Dendritic cell treated with granulocyte-macrophage colony-stimulating factor and Interleukin-4, amounts not matched to agents 40 ng/mL and 50 ng/mL, for 4 days (primary cell): ENCODE results near the gene RAB40B.

Experiments
- H3K27ac Mint-ChIP-seq: one replicate; pipeline ENCODE4 v1.8.0; 2022; ENCODE audit warnings: mild to moderate bottlenecking, mixed read lengths
- H3K27me3 Mint-ChIP-seq: one replicate; pipeline ENCODE4 v1.8.0; 2022; ENCODE audit warnings: mild to moderate bottlenecking, mixed read lengths
- H3K36me3 Mint-ChIP-seq: one replicate; pipeline ENCODE4 v1.8.0; 2022; ENCODE audit warnings: low read depth, mixed read lengths
- H3K4me1 Mint-ChIP-seq: one replicate; pipeline ENCODE4 v1.8.0; 2022; ENCODE audit warnings: low read depth, mixed read lengths
- H3K4me3 Mint-ChIP-seq: one replicate; pipeline ENCODE4 v1.8.0; 2022; ENCODE audit warnings: mild to moderate bottlenecking, moderate library complexity, mixed read lengths
- H3K9me3 Mint-ChIP-seq: one replicate; pipeline ENCODE4 v1.8.0; 2022; ENCODE audit warnings: mixed read lengths
- intact Hi-C: fragments of 100-400 bp; cut with micrococcal nuclease; formaldehyde crosslinking; loops from one replicate; pipeline ENCODE4 v1.15.0; 2022

The RAB40B gene

GRCh38 chr17:82690786-82691489, 7.6 kb downstream of the RAB40B start:
- peaks cover 11% of the 10 kb centered on the region for H3K27me3 Mint-ChIP-seq
- no peak overlapping the region for H3K4me3 Mint-ChIP-seq
- no peaks in the 10 kb centered on the region for H3K4me1 Mint-ChIP-seq
- intact Hi-C loops: no loop called here
- H3K9me3 Mint-ChIP-seq: peaks cover 13% of the 10 kb centered on the region
- peaks cover 7% of the 10 kb centered on the region for H3K36me3 Mint-ChIP-seq
- H3K27ac Mint-ChIP-seq: no peak overlapping the region

DNA sequence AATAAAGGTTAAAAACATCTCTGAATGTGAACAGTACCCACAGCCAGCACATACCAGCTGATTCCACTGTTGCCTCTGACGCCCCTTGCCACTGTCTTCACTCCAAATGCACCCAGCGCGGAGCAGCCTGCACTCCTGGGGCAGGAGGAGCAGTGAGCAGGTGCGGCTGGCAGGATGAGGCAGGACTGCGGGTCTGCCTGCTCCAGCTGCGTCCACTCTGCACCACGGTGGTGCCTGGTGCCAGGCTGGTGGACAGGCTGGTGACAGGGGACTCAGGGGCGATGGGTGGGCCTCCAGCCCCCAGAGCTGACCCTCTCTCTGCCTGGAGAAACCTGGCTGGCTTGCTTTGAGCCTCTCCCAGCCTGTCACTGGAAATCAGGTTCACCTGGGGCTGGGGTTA, 9.4 kb downstream of the RAB40B start:
- intact Hi-C loops: no loop called here
- no peaks in the 10 kb centered on the region for H3K27me3 Mint-ChIP-seq
- H3K27ac Mint-ChIP-seq: no peak overlapping the region
- H3K36me3 Mint-ChIP-seq: peaks cover 7% of the 10 kb centered on the region
- H3K9me3 Mint-ChIP-seq: peaks cover under 1% of the 10 kb centered on the region
- H3K4me1 Mint-ChIP-seq: peaks cover 7% of the 10 kb centered on the region
- no peak overlapping the region for H3K4me3 Mint-ChIP-seq

GRCh38 chr17:82687871-82688270, 10.6 kb downstream of the RAB40B start:
- peaks cover 7% of the 10 kb centered on the region for H3K36me3 Mint-ChIP-seq
- no peak overlapping the region for H3K4me3 Mint-ChIP-seq
- no peaks in the 10 kb centered on the region for H3K27me3 Mint-ChIP-seq
- peaks cover 7% of the 10 kb centered on the region for H3K4me1 Mint-ChIP-seq
- H3K9me3 Mint-ChIP-seq: no peaks in the 10 kb centered on the region
- H3K27ac Mint-ChIP-seq: no peak overlapping the region
- intact Hi-C loops: no loop called here

DNA sequence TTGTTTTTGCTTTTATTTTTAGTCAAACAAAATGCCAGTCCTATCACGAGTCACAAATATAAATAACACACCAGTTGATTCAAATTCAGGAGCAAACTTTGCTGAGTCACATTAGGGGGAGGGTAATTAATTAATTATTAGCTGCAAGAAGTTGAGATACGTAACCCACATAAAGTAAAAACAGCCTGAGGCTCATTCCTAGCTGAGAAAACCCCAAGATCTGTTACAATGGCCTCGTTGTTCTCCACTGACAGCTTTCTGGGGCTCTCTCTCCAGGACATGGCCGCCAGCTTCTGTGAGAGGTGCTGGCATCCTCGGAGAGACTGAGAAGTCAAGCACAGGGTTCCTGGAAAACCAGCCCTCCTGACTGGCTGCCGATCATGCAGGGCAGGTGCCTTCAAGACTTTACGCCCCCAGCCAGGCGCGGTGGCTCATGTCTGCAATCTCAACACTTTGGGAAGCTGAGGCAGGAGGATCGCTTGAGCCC, 11.1 kb downstream of the RAB40B start:
- Mint-ChIP-seq H3K4me1 (peaks cover 7% of the 10 kb centered on the region), H3K27me3 (no peaks in the 10 kb centered on the region), H3K4me3 (no peak overlapping the region), H3K27ac (no peak overlapping the region), H3K9me3 (no peaks in the 10 kb centered on the region), H3K36me3 (peaks cover 7% of the 10 kb centered on the region)
- intact Hi-C loops: no loop called here

- intact Hi-C loops: no loop called here
- H3K36me3 Mint-ChIP-seq: peaks cover 5% of the 10 kb centered on the region
- no peaks in the 10 kb centered on the region for H3K27me3 Mint-ChIP-seq
- H3K27ac Mint-ChIP-seq: no peak overlapping the region
- H3K9me3 Mint-ChIP-seq: peaks cover 8% of the 10 kb centered on the region
- H3K4me3 Mint-ChIP-seq: no peak overlapping the region
- H3K4me1 Mint-ChIP-seq: peaks cover 7% of the 10 kb centered on the region
These were observed 11.9 kb downstream of the RAB40B start for GRCh38 chr17:82686366-82687324.

DNA sequence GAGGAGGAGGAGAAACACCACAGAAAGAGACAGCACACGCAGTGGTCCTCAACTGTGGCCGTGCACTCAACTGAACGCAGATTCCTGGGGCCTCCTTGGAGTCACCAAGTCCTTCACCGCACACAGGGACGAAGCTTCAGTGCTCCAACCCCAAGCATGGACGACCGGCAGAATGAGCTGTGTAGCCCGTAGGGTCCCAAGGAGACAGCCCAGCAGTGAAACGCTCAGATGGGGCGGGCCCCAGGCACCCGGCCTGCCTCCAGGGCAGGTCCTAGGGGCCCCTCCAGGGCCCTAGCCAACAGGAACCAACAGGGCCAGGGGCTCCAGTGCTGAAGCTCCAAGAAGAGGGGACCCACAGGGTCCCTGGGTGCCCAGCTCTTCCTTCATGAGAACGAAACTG, 13.2 kb downstream of the RAB40B start:
- no peaks in the 10 kb centered on the region for H3K36me3 Mint-ChIP-seq
- H3K9me3 Mint-ChIP-seq: peaks cover 10% of the 10 kb centered on the region
- no peaks in the 10 kb centered on the region for H3K27me3 Mint-ChIP-seq
- H3K27ac Mint-ChIP-seq: no peak overlapping the region
- H3K4me3 Mint-ChIP-seq: no peak overlapping the region
- H3K4me1 Mint-ChIP-seq: peaks cover 7% of the 10 kb centered on the region
- intact Hi-C loops: no loop called here

DNA sequence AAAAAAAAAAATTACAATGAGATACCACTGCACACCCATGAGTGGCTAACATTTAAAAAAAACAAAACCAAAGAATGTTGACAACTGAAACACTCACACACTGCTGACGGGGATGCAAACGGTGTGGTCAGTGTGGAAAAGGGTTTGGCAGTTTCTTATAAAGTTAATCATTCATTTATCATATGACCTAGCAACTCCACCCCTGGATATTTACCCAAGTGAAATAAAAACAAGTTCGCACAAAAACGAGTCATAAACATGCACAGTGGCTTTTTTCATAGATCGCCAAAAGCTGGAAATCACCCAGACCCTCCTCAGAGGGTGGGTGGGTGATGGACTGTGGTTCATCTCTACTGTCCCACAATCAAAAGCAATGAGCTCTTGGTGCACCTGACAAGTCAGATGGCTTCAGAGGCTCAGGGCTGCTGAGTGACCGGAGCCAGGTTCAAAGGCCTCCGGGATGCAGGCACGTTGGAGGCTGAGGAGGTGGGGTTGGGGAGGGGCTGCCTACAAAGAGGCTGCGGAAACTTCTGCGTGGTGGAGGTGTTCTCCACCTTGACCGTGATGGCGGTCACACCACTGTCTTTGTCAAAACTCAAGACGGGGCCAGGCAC, 14.2 kb downstream of the RAB40B start:
- H3K4me1 Mint-ChIP-seq: peaks cover 7% of the 10 kb centered on the region
- no peak overlapping the region for H3K4me3 Mint-ChIP-seq
- H3K36me3 Mint-ChIP-seq: no peaks in the 10 kb centered on the region
- intact Hi-C loops: no loop called here
- H3K27ac Mint-ChIP-seq: no peak overlapping the region
- peaks cover 10% of the 10 kb centered on the region for H3K9me3 Mint-ChIP-seq
- H3K27me3 Mint-ChIP-seq: no peaks in the 10 kb centered on the region

- peaks cover 10% of the 10 kb centered on the region for H3K9me3 Mint-ChIP-seq
- H3K4me1 Mint-ChIP-seq: peaks cover 7% of the 10 kb centered on the region
- no peak overlapping the region for H3K27ac Mint-ChIP-seq
- intact Hi-C loops: no loop called here
- no peaks in the 10 kb centered on the region for H3K27me3 Mint-ChIP-seq
- H3K36me3 Mint-ChIP-seq: no peaks in the 10 kb centered on the region
- no peak overlapping the region for H3K4me3 Mint-ChIP-seq
These were observed 15.0 kb downstream of the RAB40B start for GRCh38 chr17:82683534-82683933.

- H3K4me3 Mint-ChIP-seq: no peak overlapping the region
- intact Hi-C loops: no loop called here
- H3K27ac Mint-ChIP-seq: no peak overlapping the region
These were observed 17.0 kb downstream of the RAB40B start for GRCh38 chr17:82681547-82681946.

DNA sequence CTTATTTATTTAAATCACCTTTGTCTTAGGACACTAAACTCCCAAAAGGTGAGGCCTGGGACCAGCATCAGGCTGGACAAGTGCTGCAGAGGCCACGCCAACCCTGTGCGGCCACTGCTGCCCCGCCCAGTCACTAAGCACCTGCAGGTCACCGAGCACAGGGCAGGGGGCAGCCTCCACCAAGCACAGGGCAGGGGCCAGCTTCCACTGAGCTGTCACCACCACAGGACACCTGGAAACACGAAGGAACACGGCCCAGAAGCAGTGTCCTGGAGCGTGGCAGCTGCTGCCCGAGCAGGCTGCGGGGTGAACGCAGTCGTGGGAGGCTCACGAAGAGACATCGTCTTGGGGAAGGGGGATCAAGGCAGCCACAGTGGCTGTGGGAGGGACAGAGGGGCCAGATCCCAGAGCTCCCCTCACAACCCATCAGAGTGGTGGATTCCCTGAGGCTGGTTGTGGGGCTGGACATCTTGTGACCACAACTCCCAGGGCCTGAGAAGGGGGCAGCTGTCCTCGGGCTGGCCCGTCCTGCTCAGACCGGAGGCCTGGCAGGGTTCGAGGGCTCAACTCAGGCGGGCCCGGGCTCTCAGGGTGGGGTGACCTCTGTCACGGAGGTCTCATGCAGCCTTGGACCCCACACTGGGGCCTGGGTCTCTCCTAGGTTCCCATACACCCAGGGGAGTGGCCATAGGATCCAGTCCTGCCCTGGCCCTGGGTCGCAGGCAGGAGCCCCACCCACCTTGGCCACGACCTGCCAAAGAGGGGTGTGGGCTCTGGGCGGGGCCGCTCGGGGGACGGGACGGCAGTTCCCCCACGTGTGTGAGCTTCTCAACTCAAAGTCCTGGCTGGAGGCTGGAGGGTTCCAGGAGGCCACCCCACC, 18.7 kb downstream of the RAB40B start:
- Mint-ChIP-seq H3K4me1 (peaks cover 2% of the 10 kb centered on the region), H3K9me3 (peaks cover 10% of the 10 kb centered on the region), H3K4me3 (no peak overlapping the region), H3K27me3 (no peaks in the 10 kb centered on the region), H3K27ac (no peak overlapping the region), H3K36me3 (no peaks in the 10 kb centered on the region)
- intact Hi-C loops: no loop called here

More at GRCh38 chr17:82681547-82681946, 17.0 kb downstream of the RAB40B start:
- Mint-ChIP-seq H3K27me3 (no peaks in the 10 kb centered on the region), H3K36me3 (no peaks in the 10 kb centered on the region), H3K9me3 (peaks cover 10% of the 10 kb centered on the region), H3K4me1 (peaks cover 7% of the 10 kb centered on the region)

DNA sequence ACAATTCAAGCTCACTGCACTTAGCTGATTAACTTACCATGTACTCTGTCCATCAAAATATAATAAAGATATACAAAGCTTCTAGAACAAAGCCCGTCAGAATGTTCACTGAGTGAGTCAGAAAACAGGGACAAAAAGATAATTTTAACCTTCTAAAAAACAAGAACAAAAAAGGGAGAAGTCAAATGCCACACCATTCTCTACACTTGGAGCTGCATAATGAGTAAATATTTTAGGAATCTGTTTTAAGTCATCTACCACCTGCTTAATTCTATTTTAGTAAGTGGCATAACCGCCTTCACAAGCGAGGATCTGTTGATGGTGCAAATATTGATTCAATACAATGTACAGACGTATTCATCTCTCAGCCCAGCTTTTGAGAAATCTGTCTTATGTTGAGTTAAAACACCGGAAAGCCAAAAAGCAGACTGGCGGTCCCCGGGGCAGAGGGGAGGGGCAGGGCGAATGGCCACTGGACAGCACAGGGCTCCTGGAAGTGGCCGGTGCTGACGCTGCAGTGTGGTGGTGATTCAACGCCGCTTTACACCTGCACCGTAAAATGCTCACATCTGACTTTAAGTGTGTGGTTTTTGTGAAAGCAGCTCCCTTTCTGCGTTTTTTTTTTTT, 20.1 kb downstream of the RAB40B start:
- no peak overlapping the region for H3K4me3 Mint-ChIP-seq
- no peaks in the 10 kb centered on the region for H3K4me1 Mint-ChIP-seq
- H3K9me3 Mint-ChIP-seq: peaks cover 10% of the 10 kb centered on the region
- intact Hi-C loops: no loop called here
- no peaks in the 10 kb centered on the region for H3K36me3 Mint-ChIP-seq
- no peaks in the 10 kb centered on the region for H3K27me3 Mint-ChIP-seq
- H3K27ac Mint-ChIP-seq: no peak overlapping the region

- intact Hi-C loops: no loop called here
- Mint-ChIP-seq H3K9me3 (peaks cover 10% of the 10 kb centered on the region), H3K27me3 (no peaks in the 10 kb centered on the region), H3K27ac (no peak overlapping the region), H3K4me3 (no peak overlapping the region), H3K36me3 (no peaks in the 10 kb centered on the region), H3K4me1 (no peaks in the 10 kb centered on the region)
These were observed 21.1 kb downstream of the RAB40B start for GRCh38 chr17:82677353-82677925.
